Esophagus mucosa (tissue), 1 donor: ENCODE data around the gene TIGD7. TPM values are rescaled to one million over a fixed set of nuclear protein-coding genes. Genes with fewer than 3 reads are reported as not detected.
A peak's percentile ranks its signal among the peaks of the same experiment; 100 is the strongest.
"Not testable (repeated sequence)": the region's sequence is repeated elsewhere in the genome, so short reads cannot be mapped to it uniquely, and the experiment has no call there.

ENCODE experiments used
- ATAC-seq: fragments of 200-7000 bp; cut with Tn5 transposase; one replicate; pipeline ENCODE4 v1.9.1; 2020
- total RNA-seq: library from RNA; stranded (reverse); gene quantifications from one replicate; pipeline ENCODE4 v1.2.4, GENCODE V29; 2023
- donor health status: DM: yes; HTN: yes; CAD: no.

The TIGD7 gene
- total RNA-seq, 1 donor from 2014 or later = 1.1 TPM

- peak; percentile 96 for ATAC-seq
Observed at GRCh38 chr16:3282730-3283542, 22.3 kb downstream of the TIGD7 start, which contains the start of gene ZNF263. ZNF263 (plus strand) TSS chr16:3283491; CDS start chr16:3283819, 328 bp downstream.

GRCh38 chr16:3282103-3282729, 23.0 kb downstream of the TIGD7 start:
- peak; percentile 30 for ATAC-seq

DNA sequence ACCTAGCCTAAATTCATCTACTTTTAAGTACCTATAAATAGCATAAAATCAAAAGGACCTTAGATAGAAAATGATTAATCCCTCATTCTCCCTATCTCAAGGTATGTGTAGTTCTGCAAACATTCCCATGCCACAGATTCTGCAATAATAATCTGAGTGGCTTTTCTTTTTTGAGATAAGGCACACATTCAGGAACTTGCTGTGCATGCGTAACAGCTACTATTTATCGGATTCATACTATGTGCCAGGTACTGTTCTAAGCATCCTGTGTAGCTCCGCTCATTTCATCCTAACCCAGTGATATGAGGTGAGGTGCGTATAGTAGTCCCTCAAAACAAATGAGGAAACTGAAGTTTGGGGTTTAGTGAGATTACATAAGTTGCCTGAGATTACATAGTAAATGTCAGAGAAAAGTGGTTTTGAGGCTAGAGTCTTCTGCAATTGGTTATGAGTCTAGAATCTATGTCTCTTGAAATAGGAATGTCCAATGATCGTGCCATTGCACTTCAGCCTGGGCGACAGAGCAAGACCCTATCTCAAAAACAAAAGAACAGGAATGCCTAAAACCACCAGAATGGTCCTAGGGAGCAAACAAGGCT, 23.9 kb downstream of the TIGD7 start:
- ATAC-seq = no peak

- no peak for ATAC-seq
Observed at GRCh38 chr16:3276679-3277078, 28.6 kb downstream of the TIGD7 start.

DNA sequence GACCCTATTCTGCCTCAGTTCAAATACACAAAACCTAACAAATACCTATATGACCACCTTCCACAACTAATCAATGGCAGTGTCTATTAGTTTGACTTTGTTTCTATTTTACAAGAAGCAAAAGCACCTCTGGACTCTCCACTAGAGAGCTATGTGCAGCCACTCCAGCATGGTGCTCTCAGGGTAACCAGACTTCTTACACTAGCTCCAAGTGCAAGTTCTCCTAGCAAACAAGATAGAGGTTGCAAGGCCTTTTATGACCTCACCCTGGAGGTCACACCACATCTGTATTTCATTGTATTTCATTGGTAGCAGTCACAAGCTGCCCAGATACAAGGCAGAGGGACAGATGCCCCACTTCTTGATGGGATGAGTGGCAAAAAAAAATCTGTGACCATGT, 30.3 kb downstream of the TIGD7 start:
- no peak for ATAC-seq

- no peak for ATAC-seq
Observed at GRCh38 chr16:3274490-3274889, 30.7 kb downstream of the TIGD7 start.

DNA sequence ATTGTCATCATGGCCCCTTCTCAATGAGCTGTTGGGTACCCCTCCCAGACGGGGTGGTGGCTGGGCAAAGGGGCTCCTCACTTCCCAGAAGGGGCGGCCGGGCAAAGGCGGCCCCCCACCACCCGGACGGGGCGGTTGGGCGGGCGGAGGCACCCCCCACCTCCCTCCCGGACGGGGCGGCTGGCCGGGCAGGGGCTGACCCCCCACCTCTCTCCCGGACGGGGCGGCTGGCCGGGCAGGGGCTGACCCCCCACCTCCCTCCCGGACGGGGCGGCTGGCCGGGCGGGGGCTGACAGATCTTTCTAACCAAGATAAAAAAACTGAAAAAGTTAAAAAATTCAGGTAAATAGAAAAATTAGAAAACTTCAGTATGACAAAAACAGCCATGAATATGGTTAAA, 33.9 kb downstream of the TIGD7 start:
- ATAC-seq = not testable (repeated sequence)

- ATAC-seq = not testable (repeated sequence)
Observed at GRCh38 chr16:3270718-3271117, 34.5 kb downstream of the TIGD7 start.

- no peak for ATAC-seq
Observed at GRCh38 chr16:3268294-3268693, 36.9 kb downstream of the TIGD7 start.

- no peak for ATAC-seq
Observed at GRCh38 chr16:3266873-3267537, 38.2 kb downstream of the TIGD7 start.

- peak; percentile 94 for ATAC-seq
Observed at GRCh38 chr16:3264137-3265036, 40.8 kb downstream of the TIGD7 start.

DNA sequence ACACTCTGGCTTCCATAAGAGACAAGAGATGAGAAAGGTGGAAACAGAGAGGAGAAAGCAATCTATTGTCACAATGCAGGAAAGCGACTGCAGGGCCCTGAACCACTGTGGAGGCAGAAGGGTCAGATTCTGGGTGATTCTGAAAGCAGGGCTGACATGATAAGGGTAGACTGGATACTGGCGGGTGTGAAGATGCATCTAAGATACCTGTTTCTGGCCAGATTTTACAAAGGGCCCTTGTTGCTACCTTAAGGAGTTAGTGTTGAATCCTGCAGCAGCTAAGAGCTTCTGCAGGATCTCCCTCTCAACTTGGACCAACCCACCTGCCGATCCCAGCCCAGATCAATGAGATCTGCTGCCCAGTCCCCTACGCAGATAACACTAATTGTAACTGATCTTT, 42.7 kb downstream of the TIGD7 start:
- no peak for ATAC-seq

- no peak for ATAC-seq
Observed at GRCh38 chr16:3259836-3260235, 45.4 kb downstream of the TIGD7 start.

- ATAC-seq = peak; percentile 28
Observed at GRCh38 chr16:3256866-3257465, 48.3 kb downstream of the TIGD7 start.

DNA sequence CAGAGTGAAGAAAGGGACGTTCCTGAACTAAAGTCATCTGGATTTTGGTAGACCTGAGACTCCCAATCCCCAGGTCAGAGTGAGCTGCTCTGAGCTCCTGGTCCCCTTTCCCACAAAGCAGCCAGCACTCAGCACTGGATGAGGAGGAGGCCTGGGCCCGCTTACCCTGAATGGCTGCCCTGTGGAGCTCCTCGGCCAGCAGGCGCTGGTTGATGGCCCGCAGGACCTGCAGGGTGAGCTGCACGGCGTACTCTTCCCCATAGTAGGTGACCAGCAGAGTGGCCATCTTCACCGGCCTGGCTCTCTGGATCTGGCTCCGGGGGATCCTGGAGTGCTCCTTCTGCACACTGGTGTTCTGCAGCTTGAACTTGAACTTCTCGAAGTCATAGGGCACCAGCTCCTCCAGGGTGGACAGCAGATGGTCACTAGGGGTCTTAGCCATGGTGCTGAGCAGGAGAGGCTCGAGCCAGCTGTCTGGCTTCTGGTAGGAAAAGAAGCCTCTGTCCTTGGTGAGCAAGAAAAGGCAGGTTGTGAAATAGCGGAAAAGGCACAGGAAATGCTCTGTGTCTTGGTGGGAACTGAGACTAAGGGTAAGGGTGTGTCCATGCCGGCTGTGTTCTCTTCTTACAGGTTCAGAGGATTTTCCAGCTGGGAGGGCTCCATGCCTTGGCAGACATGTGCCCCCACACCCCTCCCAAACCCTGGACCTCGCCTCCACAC, 48.9 kb downstream of the TIGD7 start, which contains the start of gene MEFV:
MEFV (minus strand) TSS at position 488 of the 720 bp plus-strand sequence; CDS start at position 442, 46 bp downstream.
- peak; percentile 14 for ATAC-seq

- no peak for ATAC-seq
Observed at GRCh38 chr16:3254309-3254708, 50.9 kb downstream of the TIGD7 start.

GRCh38 chr16:3252967-3253366, 52.3 kb downstream of the TIGD7 start:
- ATAC-seq = no peak

GRCh38 chr16:3249451-3249850, 55.8 kb downstream of the TIGD7 start:
- ATAC-seq = no peak

DNA sequence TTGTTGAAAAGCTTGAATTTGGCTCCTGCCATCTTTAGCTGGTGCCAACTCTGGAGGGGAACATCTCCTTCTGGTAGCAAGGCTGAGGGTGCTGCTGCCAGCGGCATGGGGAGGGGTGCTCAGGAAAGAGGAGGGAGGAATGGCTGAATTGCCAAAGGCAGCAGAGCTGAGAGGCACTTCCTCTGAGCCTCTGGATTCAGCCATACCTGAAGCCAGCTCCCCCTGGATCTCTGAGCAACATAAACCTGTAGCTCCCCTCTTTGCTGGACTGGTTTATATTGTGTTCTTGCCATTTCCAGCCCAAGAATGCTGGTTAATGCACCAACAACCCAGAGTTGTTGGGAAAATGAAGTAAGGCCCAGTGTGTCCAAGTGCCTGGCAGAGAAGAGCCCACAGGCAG, 56.2 kb downstream of the TIGD7 start:
- no peak for ATAC-seq
